GM18499 (cell line): ENCODE results near the gene FRY.
A peak's percentile ranks its signal among the peaks of the same experiment; 100 is the strongest.

Source experiments
- ATAC-seq: cut with Tn5 transposase; IDR thresholded peaks from one replicate; pipeline ENCODE4 v1.9.1; 2021; ENCODE audit warnings: moderate number of reproducible peaks; ENCODE audit not compliant: insufficient read depth, unreplicated experiment

The FRY gene

GRCh38 chr13:32243695-32244094, 212.1 kb downstream of the FRY start:
- ATAC-seq, result no peak

GRCh38 chr13:32245555-32245954, 214.0 kb downstream of the FRY start:
- no peak for ATAC-seq

GRCh38 chr13:32246468-32246867, 214.9 kb downstream of the FRY start:
- peak; percentile 58 for ATAC-seq

GRCh38 chr13:32247887-32248286, 216.3 kb downstream of the FRY start:
- no peak for ATAC-seq

- no peak for ATAC-seq
Measured at GRCh38 chr13:32248801-32249200, 217.2 kb downstream of the FRY start.

- no peak for ATAC-seq
Measured at GRCh38 chr13:32252812-32253438, 221.4 kb downstream of the FRY start.

- ATAC-seq, result no peak
Measured at GRCh38 chr13:32253911-32254399, 222.4 kb downstream of the FRY start.

- no peak for ATAC-seq
Measured at GRCh38 chr13:32254416-32254815, 222.8 kb downstream of the FRY start.

- no peak for ATAC-seq
Measured at GRCh38 chr13:32254916-32255723, 223.5 kb downstream of the FRY start.

- no peak for ATAC-seq
Measured at GRCh38 chr13:32255724-32256109, 224.1 kb downstream of the FRY start.

- ATAC-seq, result no peak
Measured at GRCh38 chr13:32256243-32256642, 224.7 kb downstream of the FRY start.

- ATAC-seq, result no peak
Measured at GRCh38 chr13:32257649-32258048, 226.1 kb downstream of the FRY start.

- no peak for ATAC-seq
Measured at GRCh38 chr13:32259116-32259515, 227.5 kb downstream of the FRY start.

- no peak for ATAC-seq
Measured at GRCh38 chr13:32261567-32261966, 230.0 kb downstream of the FRY start.

- no peak for ATAC-seq
Measured at GRCh38 chr13:32262165-32262564, 230.6 kb downstream of the FRY start.

GRCh38 chr13:32262619-32263018, 231.0 kb downstream of the FRY start:
- ATAC-seq, result no peak

- ATAC-seq, result no peak
Measured at GRCh38 chr13:32264407-32264806, 232.8 kb downstream of the FRY start.

GRCh38 chr13:32265726-32266125, 234.2 kb downstream of the FRY start:
- ATAC-seq, result no peak

- ATAC-seq, result no peak
Measured at GRCh38 chr13:32266130-32266529, 234.6 kb downstream of the FRY start.

GRCh38 chr13:32267836-32268439, 236.4 kb downstream of the FRY start:
- ATAC-seq, result peak; percentile 81

- ATAC-seq, result no peak
Measured at GRCh38 chr13:32272021-32272683, 240.6 kb downstream of the FRY start.
